ENCODE results near the gene ADGRL3.

ADGRL3 gene

DNA sequence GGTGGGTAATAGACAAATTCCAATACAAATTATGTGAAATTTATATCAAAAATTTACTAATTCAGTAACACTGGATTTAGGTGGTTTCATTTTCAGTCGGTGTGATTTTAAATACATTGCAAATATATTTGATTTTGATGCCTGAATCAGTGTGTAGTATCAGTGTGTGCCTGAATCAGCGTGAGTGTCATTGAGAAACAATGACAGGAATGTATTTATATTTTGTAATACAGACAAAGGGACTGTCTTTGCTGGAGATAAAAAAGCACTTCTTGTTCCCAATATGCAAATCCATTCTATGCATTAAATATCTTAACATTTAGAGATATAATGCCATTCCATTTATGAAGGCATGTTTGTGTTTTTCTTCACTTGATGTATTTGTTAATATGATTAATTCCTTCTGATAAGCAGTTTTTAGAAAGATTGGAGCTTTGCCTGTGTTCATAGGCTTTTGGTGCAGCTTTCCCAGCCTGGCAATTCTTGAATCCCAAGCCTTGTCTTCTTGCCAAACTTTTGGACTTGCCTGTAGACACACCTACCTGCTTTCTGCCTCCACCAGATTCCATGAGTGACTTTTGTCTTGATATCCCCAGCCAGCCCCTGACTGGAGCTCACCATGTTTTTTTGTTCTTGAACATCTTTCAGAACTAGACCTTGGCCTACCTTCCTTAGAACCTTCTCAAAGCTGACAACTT, 243.8 kb downstream of the ADGRL3 start:
- TF ChIP-seq, protein P1, sequence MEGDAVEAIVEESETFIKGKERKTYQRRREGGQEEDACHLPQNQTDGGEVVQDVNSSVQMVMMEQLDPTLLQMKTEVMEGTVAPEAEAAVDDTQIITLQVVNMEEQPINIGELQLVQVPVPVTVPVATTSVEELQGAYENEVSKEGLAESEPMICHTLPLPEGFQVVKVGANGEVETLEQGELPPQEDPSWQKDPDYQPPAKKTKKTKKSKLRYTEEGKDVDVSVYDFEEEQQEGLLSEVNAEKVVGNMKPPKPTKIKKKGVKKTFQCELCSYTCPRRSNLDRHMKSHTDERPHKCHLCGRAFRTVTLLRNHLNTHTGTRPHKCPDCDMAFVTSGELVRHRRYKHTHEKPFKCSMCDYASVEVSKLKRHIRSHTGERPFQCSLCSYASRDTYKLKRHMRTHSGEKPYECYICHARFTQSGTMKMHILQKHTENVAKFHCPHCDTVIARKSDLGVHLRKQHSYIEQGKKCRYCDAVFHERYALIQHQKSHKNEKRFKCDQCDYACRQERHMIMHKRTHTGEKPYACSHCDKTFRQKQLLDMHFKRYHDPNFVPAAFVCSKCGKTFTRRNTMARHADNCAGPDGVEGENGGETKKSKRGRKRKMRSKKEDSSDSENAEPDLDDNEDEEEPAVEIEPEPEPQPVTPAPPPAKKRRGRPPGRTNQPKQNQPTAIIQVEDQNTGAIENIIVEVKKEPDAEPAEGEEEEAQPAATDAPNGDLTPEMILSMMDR (IDR thresholded peaks at IDR 0.05; ENCODE audit: control insufficient read depth, insufficient read depth, low read depth, low read length, missing control alignments), result no peak
- no peak for DNase-seq (ENCODE audit: low read depth)
- no peak overlapping the region for H3K4me3 ChIP-seq (ENCODE audit: control insufficient read depth, low read depth, low read length)

DNA sequence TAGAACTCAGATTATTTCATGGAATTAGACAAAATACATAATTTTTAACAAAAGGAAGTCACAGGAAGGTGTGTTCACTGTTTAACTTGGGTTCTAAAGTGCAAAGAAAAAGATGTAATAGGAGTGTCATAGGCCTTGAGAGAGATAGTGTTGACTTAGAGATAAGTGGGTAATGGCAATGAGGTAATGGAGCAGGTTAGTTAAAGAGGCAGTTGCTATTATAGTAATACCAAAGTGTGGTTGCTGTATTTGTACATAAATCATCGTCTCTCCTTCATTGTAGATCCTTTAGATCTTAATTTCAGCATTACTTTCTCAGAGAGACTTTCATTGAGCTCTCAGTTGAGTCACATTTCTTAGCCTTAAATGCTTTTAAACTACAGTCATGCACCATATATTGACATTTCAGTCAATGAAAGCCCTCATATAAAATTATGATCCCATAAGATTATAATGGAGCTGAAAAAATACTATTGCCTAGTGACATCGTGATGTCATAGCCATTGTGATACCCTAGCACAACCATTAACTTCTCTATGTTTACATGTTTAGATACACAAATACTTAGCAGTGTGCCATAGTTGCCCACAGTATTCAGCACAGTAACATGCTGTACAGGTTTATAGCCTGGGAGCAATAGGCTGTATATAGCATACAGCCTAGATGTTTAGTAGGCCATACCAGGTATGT, 245.4 kb downstream of the ADGRL3 start:
- no peak overlapping the region for H3K4me3 ChIP-seq (ENCODE audit: control insufficient read depth, low read depth, low read length)
- no peak for DNase-seq (ENCODE audit: low read depth)
- TF ChIP-seq, protein P1 (IDR thresholded peaks at IDR 0.05; ENCODE audit: control insufficient read depth, insufficient read depth, low read depth, low read length, missing control alignments), result no peak

DNA sequence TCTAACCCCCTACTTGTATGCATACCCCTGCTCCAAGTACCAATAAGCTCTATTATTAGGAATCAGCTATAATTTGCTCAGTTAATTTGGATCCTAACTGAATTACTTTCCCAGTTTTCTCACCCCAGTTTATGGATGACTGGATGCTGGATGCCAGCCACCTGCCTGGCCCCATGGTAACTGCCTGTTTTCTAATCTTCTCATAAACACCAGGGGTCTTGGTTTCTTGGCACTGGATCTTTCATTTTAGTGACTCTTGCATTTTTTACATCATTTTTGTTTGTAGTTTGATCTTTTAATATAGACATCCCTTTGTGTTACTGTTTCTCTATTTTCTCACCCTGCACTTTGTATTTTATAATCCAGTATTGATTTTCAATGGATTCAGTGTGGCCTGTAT, 246.8 kb downstream of the ADGRL3 start:
- H3K4me3 ChIP-seq (ENCODE audit: control insufficient read depth, low read depth, low read length), result no peak overlapping the region
- TF ChIP-seq, protein P1 (IDR thresholded peaks at IDR 0.05; ENCODE audit: control insufficient read depth, insufficient read depth, low read depth, low read length, missing control alignments), result no peak
- no peak for DNase-seq (ENCODE audit: low read depth)

DNA sequence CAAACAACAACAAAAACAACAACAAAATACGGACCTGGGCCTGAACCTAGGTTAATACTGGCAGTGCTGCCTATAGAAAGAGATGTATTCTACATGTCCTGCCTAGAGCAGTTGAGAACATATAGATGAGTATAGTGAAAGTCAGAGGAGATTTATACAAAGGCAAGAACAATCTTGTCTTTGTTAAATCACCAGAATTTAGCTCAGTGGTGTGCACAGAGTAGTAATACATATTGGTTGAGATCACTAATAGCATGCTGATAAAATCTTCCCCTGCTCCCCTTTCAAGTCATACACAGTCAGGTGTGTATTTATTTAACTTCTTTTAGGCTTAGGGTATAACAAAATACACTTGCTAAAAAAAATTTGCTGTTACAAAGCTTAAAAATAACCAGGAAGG, 247.8 kb downstream of the ADGRL3 start:
- TF ChIP-seq, protein P1 (IDR thresholded peaks at IDR 0.05; ENCODE audit: control insufficient read depth, insufficient read depth, low read depth, low read length, missing control alignments), result no peak
- no peak overlapping the region for H3K4me3 ChIP-seq (ENCODE audit: control insufficient read depth, low read depth, low read length)
- DNase-seq (ENCODE audit: low read depth), result no peak

DNA sequence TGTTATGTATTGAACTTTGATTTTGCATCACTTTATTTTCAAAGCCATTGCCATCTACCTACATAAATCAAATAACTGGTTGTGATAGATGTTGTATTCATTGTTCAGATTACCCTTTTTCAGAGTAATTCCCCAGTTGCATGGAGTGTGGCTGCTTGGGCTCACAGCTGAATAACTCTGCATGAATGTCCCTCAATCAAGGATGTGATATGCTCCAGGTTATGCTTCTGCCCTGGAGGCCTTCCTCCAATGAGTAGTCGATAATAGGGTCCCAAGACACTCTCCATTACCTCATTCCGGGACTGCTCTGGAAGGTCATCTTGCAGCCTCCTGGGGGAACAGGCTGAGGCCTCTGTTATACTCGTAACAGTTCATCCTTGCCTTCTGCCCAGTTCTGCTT, 251.8 kb downstream of the ADGRL3 start:
- TF ChIP-seq, protein P1 (IDR thresholded peaks at IDR 0.05; ENCODE audit: control insufficient read depth, insufficient read depth, low read depth, low read length, missing control alignments), result no peak
- no peak for DNase-seq (ENCODE audit: low read depth)
- H3K4me3 ChIP-seq (ENCODE audit: control insufficient read depth, low read depth, low read length), result no peak overlapping the region

DNA sequence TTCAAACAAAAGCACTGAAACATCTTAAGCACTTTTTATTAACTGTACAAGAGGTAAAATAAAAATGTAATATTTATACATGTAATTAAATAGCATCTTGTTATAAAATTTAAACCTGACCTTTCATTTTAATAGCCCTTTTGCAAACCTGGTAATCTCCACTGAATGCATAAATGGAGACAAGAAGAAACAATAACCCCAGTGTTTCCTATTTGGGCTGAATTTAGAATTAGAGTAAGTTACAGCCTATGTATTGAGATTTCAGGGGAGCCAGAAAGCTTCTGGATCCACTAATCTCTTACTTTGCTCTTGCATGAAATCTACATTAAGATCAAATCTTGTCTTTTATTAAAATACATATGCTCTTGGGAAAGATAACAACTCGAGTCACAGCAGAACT, 261.8 kb downstream of the ADGRL3 start:
- no peak overlapping the region for H3K4me3 ChIP-seq (ENCODE audit: control insufficient read depth, low read depth, low read length)
- TF ChIP-seq, protein P1 (IDR thresholded peaks at IDR 0.05; ENCODE audit: control insufficient read depth, insufficient read depth, low read depth, low read length, missing control alignments), result no peak
- DNase-seq (ENCODE audit: low read depth), result no peak
